HFFc6 (cell line): ENCODE data around the gene CCR9. TPM values are rescaled to one million over a fixed set of nuclear protein-coding genes. Genes with fewer than 3 reads are reported as not detected.

Experiments used
- DNase-seq: peaks from one replicate; pipeline ENCODE4 v3.0.0-alpha.2; 2018
- H3K27ac Mint-ChIP-seq: 2 replicates; pipeline ENCODE4 v1.8.0; 2020; ENCODE audit warnings: mild to moderate bottlenecking, mixed read lengths
- H3K27me3 Mint-ChIP-seq: 2 replicates; pipeline ENCODE4 v1.8.0; 2021; ENCODE audit warnings: mild to moderate bottlenecking, moderate library complexity, mixed read lengths; ENCODE audit not compliant: insufficient read depth
- H3K36me3 Mint-ChIP-seq: 2 replicates; pipeline ENCODE4 v1.8.0; 2021; ENCODE audit warnings: low read depth, mixed read lengths
- H3K4me1 Mint-ChIP-seq: 2 replicates; pipeline ENCODE4 v1.8.0; 2020; ENCODE audit warnings: low read depth, mixed read lengths
- H3K4me3 Mint-ChIP-seq: 2 replicates; pipeline ENCODE4 v1.8.0; 2020; ENCODE audit warnings: mild to moderate bottlenecking, moderate library complexity, mixed read lengths
- H3K9me3 Mint-ChIP-seq: 2 replicates; pipeline ENCODE4 v1.8.0; 2020; ENCODE audit warnings: mild to moderate bottlenecking, mixed read lengths
- CTCF ChIP-seq: fragments of 200-600 bp; sonication (generic); IDR thresholded peaks from 2 replicates; pipeline ENCODE4 v1.5.0; 2021; ENCODE audit warnings: antibody characterized with exemption, mild to moderate bottlenecking
- total RNA-seq, 6 experiments: library from RNA; stranded (reverse); fragmentation: NEBNext Ultra II Directional; extraction: Animal tissue kit (Norgen Biotek cat#: 25700); gene quantifications; 2 replicates in 1 of 6; 3 replicates in 5 of 6; pipeline ENCODE4 v1.2.3, GENCODE V29; 2021

The CCR9 gene
- total RNA-seq, 6 experiments from 2014 or later = not detected

GRCh38 chr3:45948311-45948781, 62.0 kb downstream of the CCR9 start:
- Mint-ChIP-seq H3K27me3 (peaks cover 1% of the 10 kb centered on the region; the same call in 1 of the 2 replicates), H3K36me3 (peaks cover 48% of the 10 kb centered on the region), H3K4me1 (peaks cover 50% of the 10 kb centered on the region), H3K27ac (peak overlapping the region; percentile 74), H3K4me3 (peak overlapping the region; percentile 10; the same call in 1 of the 2 replicates), H3K9me3 (no peaks in the 10 kb centered on the region)
- peak; percentile 92 for DNase-seq
- TF ChIP-seq CTCF = no peak

GRCh38 chr3:45948881-45949280, 62.5 kb downstream of the CCR9 start:
- Mint-ChIP-seq H3K4me1 (peaks cover 45% of the 10 kb centered on the region), H3K27ac (peak overlapping the region; percentile 74), H3K27me3 (peaks cover 1% of the 10 kb centered on the region; the same call in 1 of the 2 replicates), H3K4me3 (peak overlapping the region; percentile 10; the same call in 1 of the 2 replicates), H3K36me3 (peaks cover 54% of the 10 kb centered on the region), H3K9me3 (no peaks in the 10 kb centered on the region)
- no peak for TF ChIP-seq CTCF
- DNase-seq = no peak

GRCh38 chr3:45949432-45949831, 63.1 kb downstream of the CCR9 start:
- no peak for TF ChIP-seq CTCF
- no peak overlapping the region for H3K4me3 Mint-ChIP-seq
- DNase-seq = no peak
- H3K36me3 Mint-ChIP-seq = peaks cover 59% of the 10 kb centered on the region
- peaks cover 1% of the 10 kb centered on the region; the same call in 1 of the 2 replicates for H3K27me3 Mint-ChIP-seq
- H3K9me3 Mint-ChIP-seq = no peaks in the 10 kb centered on the region
- H3K4me1 Mint-ChIP-seq = peaks cover 44% of the 10 kb centered on the region
- H3K27ac Mint-ChIP-seq = no peak overlapping the region

- Mint-ChIP-seq H3K4me1 (peaks cover 44% of the 10 kb centered on the region), H3K9me3 (no peaks in the 10 kb centered on the region), H3K36me3 (peaks cover 62% of the 10 kb centered on the region), H3K27me3 (peaks cover 1% of the 10 kb centered on the region; the same call in 1 of the 2 replicates), H3K4me3 (no peak overlapping the region), H3K27ac (no peak overlapping the region)
- DNase-seq = no peak
- no peak for TF ChIP-seq CTCF
Measured at GRCh38 chr3:45950131-45950530, 63.8 kb downstream of the CCR9 start.

GRCh38 chr3:45950686-45951600, 64.6 kb downstream of the CCR9 start:
- no peak for TF ChIP-seq CTCF
- Mint-ChIP-seq H3K27ac (no peak overlapping the region), H3K9me3 (no peaks in the 10 kb centered on the region), H3K27me3 (no peaks in the 10 kb centered on the region; the same call in 1 of the 2 replicates), H3K4me3 (no peak overlapping the region), H3K4me1 (peaks cover 42% of the 10 kb centered on the region), H3K36me3 (peaks cover 62% of the 10 kb centered on the region)
- DNase-seq = no peak
